ENCODE data around the gene ACYP2.

Gene ACYP2

GRCh38 chr2:54161660-54162424, 46.4 kb downstream of the ACYP2 start:
- DNase-seq = no peak

- no peak for DNase-seq
Observed at GRCh38 chr2:54164106-54164505, 48.7 kb downstream of the ACYP2 start.

- DNase-seq = no peak
Observed at GRCh38 chr2:54166121-54166773, 50.8 kb downstream of the ACYP2 start.

- DNase-seq = no peak
Observed at GRCh38 chr2:54176577-54176976, 61.2 kb downstream of the ACYP2 start.

DNA sequence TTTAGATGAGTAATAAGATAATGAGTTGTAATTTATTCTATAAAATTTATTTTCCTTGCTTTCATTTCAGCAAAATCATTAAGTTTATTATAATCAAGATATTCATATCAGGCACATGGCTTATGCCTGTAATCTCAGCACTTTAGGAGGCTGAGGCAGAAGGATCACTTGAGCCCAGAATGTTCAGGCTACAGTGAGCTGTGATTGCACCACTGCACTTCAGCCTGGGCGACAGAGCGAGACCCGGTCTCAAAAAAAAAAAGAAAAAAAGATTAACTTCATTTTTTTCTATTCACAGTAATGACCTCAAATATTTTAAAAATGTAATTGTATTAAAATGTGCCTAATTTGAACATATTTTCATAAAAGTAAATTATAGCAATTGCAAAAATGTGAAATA, 67.9 kb downstream of the ACYP2 start:
- DNase-seq = no peak

GRCh38 chr2:54183972-54184371, 68.6 kb downstream of the ACYP2 start:
- DNase-seq = no peak

DNA sequence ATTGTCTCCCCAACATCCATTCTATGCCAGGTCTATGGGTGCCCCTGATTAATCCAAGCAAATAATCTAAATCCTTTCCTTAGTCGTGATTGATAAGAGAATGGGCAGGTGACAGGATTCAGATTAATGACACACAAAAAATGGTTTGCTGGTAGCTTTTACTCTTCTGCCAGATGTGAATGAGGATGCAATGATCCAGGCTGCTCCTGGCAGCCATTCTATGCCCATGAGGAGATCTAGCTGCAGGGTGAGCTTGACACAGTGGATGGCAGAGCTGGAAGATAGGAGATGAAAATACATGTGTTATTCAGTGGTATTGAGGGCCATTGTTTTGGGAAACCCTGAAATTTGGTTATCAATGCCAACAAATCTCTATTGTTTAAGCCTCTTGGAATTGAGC, 69.7 kb downstream of the ACYP2 start:
- no peak for DNase-seq

DNA sequence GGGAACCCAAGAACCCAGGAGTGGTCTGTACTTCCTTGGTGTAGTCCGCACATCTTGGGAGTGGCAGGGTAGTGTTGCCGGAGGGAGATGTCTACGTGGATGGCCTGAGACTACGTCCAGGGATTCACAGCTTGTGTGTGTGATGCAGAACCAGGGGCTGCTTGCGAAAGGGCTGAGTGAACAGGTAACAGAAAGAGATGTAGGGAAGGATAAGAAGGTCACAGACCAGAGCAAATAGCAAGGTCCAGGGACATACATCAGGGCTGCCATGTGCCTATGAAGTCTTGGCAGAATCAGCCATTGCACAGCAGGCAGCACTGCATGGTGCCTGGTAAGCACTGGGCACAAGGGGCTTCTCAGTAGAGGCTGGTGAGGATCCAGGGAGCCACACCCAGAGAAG, 71.9 kb downstream of the ACYP2 start:
- no peak for DNase-seq

- DNase-seq = no peak
Observed at GRCh38 chr2:54189539-54189938, 74.1 kb downstream of the ACYP2 start.

- DNase-seq = no peak
Observed at GRCh38 chr2:54191361-54192135, 76.1 kb downstream of the ACYP2 start.

GRCh38 chr2:54194761-54195750, 79.6 kb downstream of the ACYP2 start:
- DNase-seq = no peak

- no peak for DNase-seq
Observed at GRCh38 chr2:54196646-54197045, 81.2 kb downstream of the ACYP2 start.

DNA sequence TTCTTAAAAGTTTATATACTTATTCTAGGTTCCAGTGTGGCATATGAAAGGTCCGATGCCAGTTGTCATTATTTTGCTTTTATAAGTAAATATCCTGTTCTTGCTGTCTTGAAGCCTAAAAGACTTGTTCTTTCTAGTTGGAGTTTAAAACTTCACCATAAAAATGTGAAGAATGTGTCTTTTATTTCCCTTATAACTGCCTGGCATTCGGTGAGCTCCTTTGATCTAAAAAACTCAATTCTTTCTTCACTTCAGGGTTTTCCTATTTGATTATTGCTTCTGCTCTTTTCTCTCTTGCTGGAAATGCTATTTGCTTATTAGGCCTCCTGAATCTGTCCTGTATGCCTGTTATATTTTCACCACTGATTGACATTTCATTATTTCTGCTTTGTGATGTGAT, 89.1 kb downstream of the ACYP2 start:
- no peak for DNase-seq

- peak in 1 of 5 experiments; percentile 9 for DNase-seq
Observed at GRCh38 chr2:54206596-54206995, 91.2 kb downstream of the ACYP2 start.

DNA sequence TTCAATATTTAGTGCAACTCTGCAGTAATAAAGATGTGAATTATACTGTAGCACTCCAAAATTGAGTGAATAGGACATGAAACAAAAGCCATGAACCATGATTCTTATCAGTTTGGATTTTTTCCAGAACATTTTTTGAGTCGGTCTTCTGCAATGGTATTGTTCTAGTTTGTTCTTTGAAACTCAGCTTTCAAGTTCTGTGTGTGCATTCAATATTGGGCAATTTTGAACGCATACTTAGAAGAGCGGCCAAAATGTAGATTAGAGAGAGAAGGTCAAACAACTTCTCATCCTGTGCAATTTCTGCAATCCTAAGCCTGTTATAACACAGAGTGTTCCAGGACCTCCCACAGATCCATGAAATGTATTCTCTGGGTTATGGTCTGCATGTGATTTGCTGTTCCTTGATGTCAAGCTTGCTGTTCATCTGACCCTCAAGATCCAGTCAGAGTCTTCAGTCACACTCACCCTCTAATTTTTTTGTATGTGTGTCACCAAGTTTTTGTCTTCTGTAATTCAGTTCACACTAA, 92.3 kb downstream of the ACYP2 start:
- DNase-seq = no peak

GRCh38 chr2:54208364-54209240, 93.2 kb downstream of the ACYP2 start:
- no peak for DNase-seq

DNA sequence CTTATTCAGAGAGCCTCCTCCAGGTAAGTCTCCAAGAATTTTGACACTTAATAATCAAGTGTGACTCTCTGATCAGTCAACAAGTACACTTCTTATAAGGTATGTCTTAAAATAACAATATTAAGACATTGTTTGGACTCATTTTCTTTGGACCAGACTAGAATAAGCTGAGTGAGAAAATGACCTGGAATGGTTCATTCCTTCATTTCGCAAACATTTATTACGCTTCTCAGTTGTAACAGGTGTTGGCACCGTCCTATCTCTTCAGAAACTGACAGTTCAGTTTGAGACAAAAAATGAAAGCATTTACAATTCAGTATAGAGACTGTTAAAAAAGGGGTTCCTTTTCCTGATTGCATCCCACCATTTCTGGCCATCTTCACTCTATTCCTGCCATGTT, 94.0 kb downstream of the ACYP2 start:
- DNase-seq = no peak

GRCh38 chr2:54212456-54212855, 97.0 kb downstream of the ACYP2 start:
- no peak for DNase-seq

DNA sequence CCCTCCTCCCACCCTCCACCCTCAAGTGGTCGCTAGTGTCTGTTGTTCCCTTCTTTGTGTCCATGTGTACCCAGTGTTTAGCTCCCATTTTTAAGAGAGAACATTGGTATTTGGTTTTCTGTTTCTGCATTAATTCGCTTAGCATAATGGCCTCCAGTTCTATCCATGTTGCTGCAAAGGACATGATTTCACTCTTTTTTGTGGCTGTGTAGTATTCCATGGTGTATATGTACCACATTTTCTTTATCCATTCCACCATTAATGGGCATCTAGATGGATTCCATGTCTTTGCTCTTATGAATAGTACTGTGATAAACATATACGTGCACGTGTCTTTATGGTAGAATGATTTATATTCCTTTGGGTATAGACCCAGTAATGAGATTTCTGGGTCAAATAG, 97.7 kb downstream of the ACYP2 start:
- DNase-seq = no peak

DNA sequence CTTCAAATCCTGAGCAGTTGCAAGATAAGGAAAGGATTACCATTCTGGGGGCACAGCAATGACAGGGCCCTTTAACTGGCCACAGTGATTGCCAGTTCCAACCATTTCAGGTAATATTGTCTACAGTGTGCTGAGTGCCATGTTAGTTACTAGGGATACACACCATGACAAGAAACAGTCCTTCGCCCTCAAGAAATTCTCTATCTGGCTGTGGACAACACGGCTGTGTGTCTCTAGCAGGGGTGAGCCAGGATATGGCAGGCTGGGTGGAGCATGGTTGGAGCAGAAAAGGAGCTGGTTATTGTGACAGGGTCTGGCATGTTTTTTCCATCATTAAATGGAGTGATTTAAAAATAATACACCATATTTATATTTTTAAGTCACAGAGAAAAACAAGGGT, 109.6 kb downstream of the ACYP2 start:
- no peak for DNase-seq

DNA sequence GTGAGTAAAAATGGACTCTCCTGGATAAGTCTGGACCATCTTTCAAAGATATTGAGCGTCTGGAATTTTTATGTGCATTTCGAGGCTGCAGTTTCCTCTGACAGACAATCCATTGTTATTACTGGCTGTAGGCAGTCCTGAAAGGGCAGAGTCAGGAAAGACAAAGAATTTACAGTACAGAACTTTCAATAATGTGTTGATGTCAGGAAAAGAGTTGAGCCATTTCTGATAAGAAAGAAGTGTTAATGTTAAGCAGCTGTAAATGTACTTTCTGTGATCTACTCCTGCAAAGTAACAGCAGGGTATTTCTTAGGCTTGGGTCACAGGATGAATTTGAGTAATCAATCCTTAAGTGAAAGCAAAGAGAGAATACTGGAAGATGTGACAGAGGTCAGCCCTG, 110.8 kb downstream of the ACYP2 start:
- DNase-seq = no peak
